SK-N-MC (cell line): ENCODE measurements around the gene ARL8A.

Experiments used
- DNase-seq: peaks from one replicate; pipeline ENCODE4 v3.0.0-alpha.2; 2011; ENCODE audit warnings: low read depth, low spot score
- H3K27ac ChIP-seq: fragments of 200-600 bp; sonication (generic); 2 replicates; pipeline ENCODE4 v1.5.1; 2016; ENCODE audit warnings: mixed run types
- H3K36me3 ChIP-seq: fragments of 200-600 bp; sonication (generic); 2 replicates; pipeline ENCODE4 v1.6.1; 2017; ENCODE audit warnings: antibody characterized with exemption, low read length, mixed read lengths; ENCODE audit not compliant: insufficient read depth
- H3K4me3 ChIP-seq: fragments of 200-600 bp; sonication (generic); 2 replicates; pipeline ENCODE4 v1.5.1; 2016
- H3K9ac ChIP-seq: fragments of 200-600 bp; sonication (generic); 2 replicates; pipeline ENCODE4 v1.8.0; 2017; ENCODE audit warnings: mixed run types, mixed read lengths; ENCODE audit not compliant: insufficient read length
- H3K9me3 ChIP-seq: fragments of 200-600 bp; sonication (generic); 2 replicates; pipeline ENCODE4 v1.6.1; 2017; ENCODE audit warnings: low read depth, mild to moderate bottlenecking, antibody characterized with exemption, low read length, moderate library complexity, mixed read lengths
- EZH2 ChIP-seq: fragments of 200-600 bp; sonication (generic); IDR thresholded peaks from one replicate; pipeline ENCODE4 v1.6.1; 2017; ENCODE audit warnings: antibody characterized with exemption
- FOXP2 ChIP-seq: optimal IDR thresholded peaks from 2 replicates; pipeline ENCODE3; 2011; ENCODE audit warnings: mild to moderate bottlenecking, moderate library complexity; ENCODE audit not compliant: insufficient read depth; ENCODE audit errors: extremely low read length, control extremely low read depth
- POLR2AphosphoS5 ChIP-seq: IDR thresholded peaks from 2 replicates; pipeline ENCODE4 v1.6.1; 2012; ENCODE audit warnings: mild to moderate bottlenecking, low read depth, low read length, borderline replicate concordance

The ARL8A gene

GRCh38 chr1:202107801-202108731 is 36.5 kb downstream of the ARL8A start:
- H3K9ac ChIP-seq: no peak overlapping the region
- TF ChIP-seq POLR2AphosphoS5 (no peak), FOXP2 (no peak), EZH2 (no peak)
- no peak overlapping the region for H3K27ac ChIP-seq
- H3K4me3 ChIP-seq: no peak overlapping the region
- H3K9me3 ChIP-seq: no peaks in the 10 kb centered on the region
- DNase-seq: no peak
- H3K36me3 ChIP-seq: no peaks in the 10 kb centered on the region

DNA sequence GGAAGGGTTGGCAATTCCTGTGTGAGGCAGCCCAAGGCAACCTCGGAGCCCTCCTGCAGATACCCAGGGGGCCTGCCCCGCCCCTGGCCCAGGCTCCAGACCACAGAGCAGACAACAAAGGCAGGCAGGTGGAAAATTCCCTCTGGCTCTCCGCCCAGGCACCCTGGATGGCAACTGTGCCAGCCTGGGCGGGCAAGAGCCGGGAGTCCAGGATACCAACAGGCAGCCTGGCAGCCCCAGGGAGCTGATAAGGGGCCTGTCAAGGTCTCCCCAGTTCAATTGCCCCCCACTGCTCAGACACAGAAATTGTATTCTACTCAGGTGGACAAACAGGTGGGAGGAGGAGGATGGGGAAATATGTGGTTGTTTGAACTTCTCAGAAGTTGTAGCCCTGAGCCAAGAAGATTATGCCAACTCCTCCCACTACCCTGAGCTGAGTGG is 37.2 kb downstream of the ARL8A start:
- no peaks in the 10 kb centered on the region for H3K36me3 ChIP-seq
- no peak for DNase-seq
- H3K9ac ChIP-seq: no peak overlapping the region
- H3K9me3 ChIP-seq: no peaks in the 10 kb centered on the region
- H3K4me3 ChIP-seq: no peak overlapping the region
- TF ChIP-seq FOXP2 (no peak), POLR2AphosphoS5 (no peak), EZH2 (no peak)
- H3K27ac ChIP-seq: no peak overlapping the region

- no peak overlapping the region for H3K27ac ChIP-seq
- H3K36me3 ChIP-seq: no peaks in the 10 kb centered on the region
- DNase-seq: no peak
- no peaks in the 10 kb centered on the region for H3K9me3 ChIP-seq
- TF ChIP-seq FOXP2 (no peak), EZH2 (no peak), POLR2AphosphoS5 (no peak)
- H3K9ac ChIP-seq: no peak overlapping the region
- H3K4me3 ChIP-seq: no peak overlapping the region
These were observed 37.9 kb downstream of the ARL8A start for GRCh38 chr1:202106340-202107254.

GRCh38 chr1:202105571-202106339 is 38.8 kb downstream of the ARL8A start:
- H3K27ac ChIP-seq: no peak overlapping the region
- H3K4me3 ChIP-seq: peak overlapping the region; percentile 59
- H3K36me3 ChIP-seq: no peaks in the 10 kb centered on the region
- DNase-seq: no peak
- peak overlapping the region; percentile 34 for H3K9ac ChIP-seq
- no peaks in the 10 kb centered on the region for H3K9me3 ChIP-seq
- no peak for TF ChIP-seq FOXP2
- TF ChIP-seq EZH2: no peak
- TF ChIP-seq POLR2AphosphoS5: no peak

- Histone ChIP-seq H3K27ac (no peak overlapping the region), H3K9ac (no peak overlapping the region), H3K9me3 (no peaks in the 10 kb centered on the region), H3K4me3 (no peak overlapping the region), H3K36me3 (no peaks in the 10 kb centered on the region)
- no peak for DNase-seq
- TF ChIP-seq POLR2AphosphoS5 (no peak), EZH2 (no peak), FOXP2 (no peak)
These were observed 40.5 kb downstream of the ARL8A start for GRCh38 chr1:202104073-202104472.

- Histone ChIP-seq H3K27ac (no peak overlapping the region), H3K36me3 (no peaks in the 10 kb centered on the region), H3K4me3 (no peak overlapping the region), H3K9ac (no peak overlapping the region), H3K9me3 (no peaks in the 10 kb centered on the region)
- no peak for TF ChIP-seq FOXP2
- TF ChIP-seq POLR2AphosphoS5: no peak
- no peak for TF ChIP-seq EZH2
- DNase-seq: no peak
These were observed 43.4 kb downstream of the ARL8A start for GRCh38 chr1:202101184-202101583.

DNA sequence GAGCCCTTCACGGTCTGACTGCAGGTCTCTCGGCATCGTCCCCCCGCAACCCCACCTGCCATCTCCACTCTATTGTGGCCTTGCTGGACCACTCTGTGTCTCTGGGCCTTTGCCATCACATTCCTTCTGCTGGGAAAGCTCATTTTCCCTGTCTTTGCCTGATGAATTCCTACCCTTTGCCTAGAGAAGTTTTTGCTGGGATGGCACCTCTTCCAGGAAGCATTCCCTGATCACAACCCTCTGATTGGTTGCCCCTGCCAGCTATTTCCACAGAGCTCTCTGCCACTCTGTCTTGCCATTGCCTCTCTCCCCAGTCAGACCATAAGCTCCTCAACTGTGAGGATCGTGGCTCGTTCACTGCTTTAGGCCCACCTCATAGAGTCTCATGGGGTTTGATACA is 50.7 kb downstream of the ARL8A start:
- Histone ChIP-seq H3K9me3 (no peaks in the 10 kb centered on the region), H3K27ac (no peak overlapping the region), H3K36me3 (no peaks in the 10 kb centered on the region), H3K4me3 (no peak overlapping the region), H3K9ac (no peak overlapping the region)
- no peak for DNase-seq
- TF ChIP-seq EZH2: no peak
- no peak for TF ChIP-seq FOXP2
- TF ChIP-seq POLR2AphosphoS5: no peak

- no peaks in the 10 kb centered on the region for H3K9me3 ChIP-seq
- H3K36me3 ChIP-seq: no peaks in the 10 kb centered on the region
- no peak for DNase-seq
- TF ChIP-seq FOXP2: no peak
- no peak for TF ChIP-seq EZH2
- TF ChIP-seq POLR2AphosphoS5: no peak
- no peak overlapping the region for H3K9ac ChIP-seq
- no peak overlapping the region for H3K4me3 ChIP-seq
- no peak overlapping the region for H3K27ac ChIP-seq
These were observed 53.5 kb downstream of the ARL8A start for GRCh38 chr1:202090994-202091393.
